Activated CD4-positive, alpha-beta T cell treated with anti-CD3 and anti-CD28 coated beads, Interleukin-2, amount 50 U/mL, for 48 hours (primary cell): ENCODE data around the gene ADAD2.
"Not testable (repeated sequence)": the region's sequence is repeated elsewhere in the genome, so short reads cannot be mapped to it uniquely, and the experiment has no call there.

Experiments used
- DNase-seq, 2 experiments: peaks; one replicate each; pipeline ENCODE4 v3.0.0-alpha.2; 2020

The ADAD2 gene

GRCh38 chr16:84196727-84197394, 5.9 kb downstream of the ADAD2 start:
- DNase-seq, result no peak

GRCh38 chr16:84197466-84198128, 6.6 kb downstream of the ADAD2 start:
- no peak for DNase-seq

- DNase-seq, result no peak
Observed at GRCh38 chr16:84198401-84198800, 7.4 kb downstream of the ADAD2 start.

GRCh38 chr16:84199097-84199496, 8.1 kb downstream of the ADAD2 start:
- DNase-seq, result no peak

- DNase-seq, result no peak
Observed at GRCh38 chr16:84199861-84200260, 8.9 kb downstream of the ADAD2 start.

GRCh38 chr16:84204551-84204950, 13.6 kb downstream of the ADAD2 start:
- not testable (repeated sequence) for DNase-seq

- not testable (repeated sequence) for DNase-seq
Observed at GRCh38 chr16:84205123-84205522, 14.2 kb downstream of the ADAD2 start.

GRCh38 chr16:84205976-84206691, 15.2 kb downstream of the ADAD2 start:
- DNase-seq, result no peak

- no peak for DNase-seq
Observed at GRCh38 chr16:84207251-84207650, 16.3 kb downstream of the ADAD2 start.

- no peak for DNase-seq
Observed at GRCh38 chr16:84207879-84208278, 16.9 kb downstream of the ADAD2 start.

GRCh38 chr16:84209989-84210388, 19.0 kb downstream of the ADAD2 start:
- no peak for DNase-seq

GRCh38 chr16:84212154-84212553, 21.2 kb downstream of the ADAD2 start:
- DNase-seq, result no peak

- no peak for DNase-seq
Observed at GRCh38 chr16:84212631-84213030, 21.7 kb downstream of the ADAD2 start.

GRCh38 chr16:84214451-84215066, 23.6 kb downstream of the ADAD2 start:
- DNase-seq, result no peak

- no peak for DNase-seq
Observed at GRCh38 chr16:84215531-84215930, 24.6 kb downstream of the ADAD2 start.

GRCh38 chr16:84216144-84216543, 25.2 kb downstream of the ADAD2 start:
- DNase-seq, result not testable (repeated sequence)

- DNase-seq, result no peak
Observed at GRCh38 chr16:84218176-84218823, 27.3 kb downstream of the ADAD2 start.

GRCh38 chr16:84218956-84219355, 28.0 kb downstream of the ADAD2 start:
- DNase-seq, result no peak

- no peak for DNase-seq
Observed at GRCh38 chr16:84220851-84221250, 29.9 kb downstream of the ADAD2 start.

- DNase-seq, result no peak
Observed at GRCh38 chr16:84223456-84223855, 32.5 kb downstream of the ADAD2 start.

GRCh38 chr16:84224554-84224953, 33.6 kb downstream of the ADAD2 start:
- no peak for DNase-seq

GRCh38 chr16:84225126-84225525, 34.2 kb downstream of the ADAD2 start:
- no peak for DNase-seq

- DNase-seq, result no peak
Observed at GRCh38 chr16:84225571-84225970, 34.6 kb downstream of the ADAD2 start.
